Muscle layer of colon (tissue), 2 donors: ENCODE results near the gene IL10.

Experiments used
- H3K27ac ChIP-seq: one replicate; pipeline ENCODE4 v1.7.0; 2013; ENCODE audit warnings: low read depth, mild to moderate bottlenecking, low read length, moderate library complexity
- H3K27me3 ChIP-seq, 2 donors: one replicate each; pipeline ENCODE4 v1.7.0; 2013; ENCODE audit warnings: low read length in 2 of 2, mild to moderate bottlenecking in 2 of 2; ENCODE audit not compliant: insufficient read depth in 2 of 2, control insufficient read depth in 1 of 2
- H3K36me3 ChIP-seq: one replicate; pipeline ENCODE4 v1.7.0; 2013; ENCODE audit warnings: mild to moderate bottlenecking, low read length; ENCODE audit not compliant: insufficient read depth
- H3K4me1 ChIP-seq: one replicate; pipeline ENCODE4 v1.7.0; 2013; ENCODE audit warnings: mild to moderate bottlenecking, low read length; ENCODE audit not compliant: insufficient read depth
- H3K4me3 ChIP-seq, 2 donors: one replicate each; pipeline ENCODE4 v1.7.0; 2013; ENCODE audit warnings: low read length in 2 of 2, low read depth in 1 of 2, mild to moderate bottlenecking in 1 of 2, moderate library complexity in 1 of 2
- H3K9ac ChIP-seq: one replicate; pipeline ENCODE4 v1.7.0; 2013; ENCODE audit warnings: low read length
- H3K9me3 ChIP-seq: one replicate; pipeline ENCODE4 v1.7.0; 2013; ENCODE audit warnings: mild to moderate bottlenecking, low read length
- donor health status: abdominal sarcoma.
- donor health status: Adenocarcinoma of cecum.

The IL10 gene

GRCh38 chr1:206801467-206801866, 29.2 kb upstream of the IL10 start:
- Histone ChIP-seq H3K4me3 (no peak overlapping the region), H3K27ac (no peak overlapping the region), H3K9me3 (no peaks in the 10 kb centered on the region), H3K27me3 (no peaks in the 10 kb centered on the region), H3K4me1 (no peaks in the 10 kb centered on the region), H3K9ac (no peak overlapping the region), H3K36me3 (no peaks in the 10 kb centered on the region)

GRCh38 chr1:206800891-206801290, 28.6 kb upstream of the IL10 start:
- Histone ChIP-seq H3K27me3 (no peaks in the 10 kb centered on the region), H3K27ac (no peak overlapping the region), H3K9ac (no peak overlapping the region), H3K4me1 (no peaks in the 10 kb centered on the region), H3K36me3 (no peaks in the 10 kb centered on the region), H3K4me3 (no peak overlapping the region), H3K9me3 (no peaks in the 10 kb centered on the region)

GRCh38 chr1:206800411-206800810, 28.1 kb upstream of the IL10 start:
- Histone ChIP-seq H3K4me3 (no peak overlapping the region), H3K4me1 (no peaks in the 10 kb centered on the region), H3K27me3 (no peaks in the 10 kb centered on the region), H3K27ac (no peak overlapping the region), H3K36me3 (no peaks in the 10 kb centered on the region), H3K9me3 (no peaks in the 10 kb centered on the region), H3K9ac (no peak overlapping the region)

GRCh38 chr1:206799311-206799710, 27.0 kb upstream of the IL10 start:
- H3K27me3 ChIP-seq: no peaks in the 10 kb centered on the region
- H3K27ac ChIP-seq: no peak overlapping the region
- H3K4me1 ChIP-seq: no peaks in the 10 kb centered on the region
- H3K4me3 ChIP-seq: no peak overlapping the region
- H3K36me3 ChIP-seq: no peaks in the 10 kb centered on the region
- H3K9me3 ChIP-seq: no peaks in the 10 kb centered on the region
- H3K9ac ChIP-seq: no peak overlapping the region

GRCh38 chr1:206798384-206798996, 26.2 kb upstream of the IL10 start:
- Histone ChIP-seq H3K4me3 (no peak overlapping the region), H3K9ac (no peak overlapping the region), H3K4me1 (no peaks in the 10 kb centered on the region), H3K27ac (no peak overlapping the region), H3K9me3 (no peaks in the 10 kb centered on the region), H3K27me3 (no peaks in the 10 kb centered on the region), H3K36me3 (no peaks in the 10 kb centered on the region)

- no peaks in the 10 kb centered on the region for H3K27me3 ChIP-seq
- no peak overlapping the region for H3K4me3 ChIP-seq
- H3K9ac ChIP-seq: no peak overlapping the region
- H3K9me3 ChIP-seq: no peaks in the 10 kb centered on the region
- H3K4me1 ChIP-seq: no peaks in the 10 kb centered on the region
- H3K27ac ChIP-seq: no peak overlapping the region
- no peaks in the 10 kb centered on the region for H3K36me3 ChIP-seq
Observed at GRCh38 chr1:206797534-206798383, 25.5 kb upstream of the IL10 start.

GRCh38 chr1:206796981-206797402, 24.7 kb upstream of the IL10 start:
- Histone ChIP-seq H3K27me3 (no peaks in the 10 kb centered on the region), H3K4me1 (no peaks in the 10 kb centered on the region), H3K9ac (no peak overlapping the region), H3K27ac (no peak overlapping the region), H3K36me3 (no peaks in the 10 kb centered on the region), H3K9me3 (no peaks in the 10 kb centered on the region), H3K4me3 (no peak overlapping the region)

GRCh38 chr1:206796116-206796515, 23.8 kb upstream of the IL10 start:
- Histone ChIP-seq H3K27ac (no peak overlapping the region), H3K9ac (no peak overlapping the region), H3K36me3 (no peaks in the 10 kb centered on the region), H3K4me1 (no peaks in the 10 kb centered on the region), H3K27me3 (no peaks in the 10 kb centered on the region), H3K9me3 (no peaks in the 10 kb centered on the region), H3K4me3 (no peak overlapping the region)

- Histone ChIP-seq H3K27me3 (no peaks in the 10 kb centered on the region), H3K36me3 (no peaks in the 10 kb centered on the region), H3K9ac (no peak overlapping the region), H3K27ac (no peak overlapping the region), H3K4me1 (no peaks in the 10 kb centered on the region), H3K4me3 (no peak overlapping the region), H3K9me3 (no peaks in the 10 kb centered on the region)
Observed at GRCh38 chr1:206794294-206794908, 22.1 kb upstream of the IL10 start.

GRCh38 chr1:206793620-206794019, 21.3 kb upstream of the IL10 start:
- H3K27me3 ChIP-seq: no peaks in the 10 kb centered on the region
- no peak overlapping the region for H3K27ac ChIP-seq
- no peaks in the 10 kb centered on the region for H3K36me3 ChIP-seq
- no peak overlapping the region for H3K9ac ChIP-seq
- H3K4me3 ChIP-seq: no peak overlapping the region
- no peaks in the 10 kb centered on the region for H3K9me3 ChIP-seq
- H3K4me1 ChIP-seq: no peaks in the 10 kb centered on the region

- Histone ChIP-seq H3K27ac (no peak overlapping the region), H3K36me3 (no peaks in the 10 kb centered on the region), H3K27me3 (no peaks in the 10 kb centered on the region), H3K4me3 (no peak overlapping the region), H3K9me3 (no peaks in the 10 kb centered on the region), H3K4me1 (no peaks in the 10 kb centered on the region), H3K9ac (no peak overlapping the region)
Observed at GRCh38 chr1:206792939-206793607, 20.8 kb upstream of the IL10 start.
